A549 (cell line): ENCODE data around the gene THEMIS. TPM values are rescaled to one million over a fixed set of nuclear protein-coding genes. Genes with fewer than 3 reads are reported as not detected.

Experiments used
- ATAC-seq, 2 experiments: fragments of 200-7000 bp in 1 of 2; fragments of >200 bp in 1 of 2; cut with Nextera tagmentation in 1 of 2; cut with Tn5 transposase in 1 of 2; 3 replicates each; pipeline versions ENCODE4 v1.8.0 to v1.9.1; 2018 to 2020; ENCODE audit warnings: mild to moderate bottlenecking in 1 of 2, moderate library complexity in 1 of 2
- CTCF ChIA-PET: fragments of 300-600 bp; sonication (Branson Sonifier 250); formaldehyde crosslinking; extraction: SDS; loops from one replicate; lab custom pipeline; 2021; ENCODE audit warnings: antibody characterized with exemption, inconsistent platforms; lab: Yijun Ruan, JAX
- POLR2A ChIA-PET: fragments of 350-600 bp; formaldehyde crosslinking; extraction: SDS; loops from one replicate; lab custom pipeline; 2021; ENCODE audit warnings: antibody characterized with exemption, inconsistent platforms; lab: Yijun Ruan, JAX
- DNase-seq, 2 experiments: peaks; one replicate each; pipeline versions ENCODE4 v3.0.0 to v3.0.0-alpha.2; 2011 to 2016; ENCODE audit warnings: low read depth in 1 of 2, low spot score in 1 of 2
- FAIRE-seq: peaks from 2 replicates; lab custom pipeline; 2011; peaks lifted over from hg19 to GRCh38; lab: Jason Lieb, UNC
- H3K27ac ChIP-seq, 2 experiments: fragments of >200 bp; sonication (Bioruptor Twin); formaldehyde crosslinking; 3 replicates each; pipeline ENCODE4 v1.5.1; 2016 to 2017
- H3K4me1 ChIP-seq: fragments of >200 bp; sonication (Bioruptor Twin); formaldehyde crosslinking; 3 replicates; pipeline ENCODE4 v1.6.1; 2016
- H3K4me2 ChIP-seq: fragments of >200 bp; sonication (Bioruptor Twin); formaldehyde crosslinking; 3 replicates; pipeline ENCODE4 v1.6.1; 2016
- H3K4me3 ChIP-seq: fragments of >200 bp; sonication (Bioruptor Twin); formaldehyde crosslinking; 3 replicates; pipeline ENCODE4 v1.5.1; 2016
- H3K9me3 ChIP-seq: fragments of >200 bp; sonication (Bioruptor Twin); formaldehyde crosslinking; 3 replicates; pipeline ENCODE4 v1.6.1; 2016
- BCL3 ChIP-seq: fragments of >200 bp; sonication (Bioruptor Twin); formaldehyde crosslinking; IDR thresholded peaks from 3 replicates; pipeline ENCODE4 v1.6.1; 2016
- BHLHE40 ChIP-seq: IDR thresholded peaks from 2 replicates; pipeline ENCODE4 v1.6.1; 2012; ENCODE audit warnings: low read depth, low read length, inconsistent platforms
- CBX2 ChIP-seq: fragments of 200-600 bp; sonication (generic); IDR thresholded peaks from 2 replicates; pipeline ENCODE4 v1.6.1; 2016; ENCODE audit warnings: low read depth, mild to moderate bottlenecking, borderline replicate concordance
- CBX8 ChIP-seq: fragments of 200-600 bp; sonication (generic); IDR thresholded peaks from 2 replicates; pipeline ENCODE4 v1.6.1; 2016
- CHD2 ChIP-seq: fragments of 150-350 bp; IDR thresholded peaks from 2 replicates; pipeline ENCODE4 v1.6.1; 2014; ENCODE audit warnings: low read length; ENCODE audit not compliant: partially characterized antibody
- CHD4 ChIP-seq: fragments of 200-600 bp; sonication (generic); IDR thresholded peaks from 2 replicates; pipeline ENCODE4 v1.6.1; 2016; ENCODE audit warnings: antibody characterized with exemption, mild to moderate bottlenecking, borderline replicate concordance
- E2F6 ChIP-seq: IDR thresholded peaks from 2 replicates; pipeline ENCODE4 v1.6.1; 2012; ENCODE audit warnings: low read depth, borderline replicate concordance
- EHF ChIP-seq: fragments of 250-450 bp; sonication (Bioruptor Pico); IDR thresholded peaks from 2 replicates; pipeline ENCODE4 v1.5.0; 2020; ENCODE audit warnings: mild to moderate bottlenecking
- ELK1 ChIP-seq: fragments of 150-350 bp; IDR thresholded peaks from 2 replicates; pipeline ENCODE4 v1.6.1; 2014; ENCODE audit warnings: low read depth, mild to moderate bottlenecking, low read length
- EP300 ChIP-seq, 2 experiments: fragments of >200 bp; sonication (Bioruptor Twin); formaldehyde crosslinking; IDR thresholded peaks; 2 replicates in 1 of 2; 3 replicates in 1 of 2; pipeline ENCODE4 v1.6.1; 2016 to 2017
- FOSB ChIP-seq: fragments of 250-450 bp; sonication (Bioruptor Pico); IDR thresholded peaks from 2 replicates; pipeline ENCODE4 v1.5.0; 2020; ENCODE audit warnings: mild to moderate bottlenecking, moderate library complexity
- FOSL2 ChIP-seq, 2 experiments: fragments of 450-650 bp in 1 of 2; fragments of >200 bp in 1 of 2; sonication (Bioruptor Twin) in 1 of 2; formaldehyde crosslinking; IDR thresholded peaks; 2 replicates each; pipeline versions ENCODE4 v1.5.0 to v1.6.1; 2016 to 2020; ENCODE audit warnings: mild to moderate bottlenecking in 1 of 2, moderate library complexity in 1 of 2
- HDAC2 ChIP-seq: fragments of 200-600 bp; sonication (generic); IDR thresholded peaks from 2 replicates; pipeline ENCODE4 v1.6.1; 2016
- JUN ChIP-seq, 2 experiments: fragments of >200 bp; sonication (Bioruptor Twin); formaldehyde crosslinking; IDR thresholded peaks; 2 replicates in 1 of 2; 3 replicates in 1 of 2; pipeline ENCODE4 v1.6.1; 2016 to 2017
- JUNB ChIP-seq: fragments of >200 bp; sonication (Bioruptor Twin); formaldehyde crosslinking; IDR thresholded peaks from 2 replicates; pipeline ENCODE4 v1.6.1; 2016
- KDM5A ChIP-seq: fragments of 200-600 bp; sonication (generic); IDR thresholded peaks from 2 replicates; pipeline ENCODE4 v1.6.1; 2016; ENCODE audit warnings: antibody characterized with exemption, mild to moderate bottlenecking
- MAX ChIP-seq: IDR thresholded peaks from 2 replicates; pipeline ENCODE4 v1.6.1; 2012
- MAZ ChIP-seq: fragments of 150-350 bp; IDR thresholded peaks from 2 replicates; pipeline ENCODE4 v1.6.1; 2014; ENCODE audit warnings: antibody characterized with exemption, low read depth, low read length, borderline replicate concordance
- MYC ChIP-seq: IDR thresholded peaks from 2 replicates; pipeline ENCODE4 v1.6.1; 2012; ENCODE audit warnings: mild to moderate bottlenecking, inconsistent platforms, low read length, improper control_type of control experiment, borderline replicate concordance
- NFE2L2 ChIP-seq: fragments of 150-350 bp; conservative IDR thresholded peaks from 2 replicates; pipeline ENCODE4 v1.6.1; 2014; ENCODE audit warnings: low read length
- PBX3 ChIP-seq: IDR thresholded peaks from 2 replicates; pipeline ENCODE4 v1.6.1; 2012
- POLR2A ChIP-seq: IDR thresholded peaks from 2 replicates; pipeline ENCODE4 v1.6.1; 2012; ENCODE audit warnings: mild to moderate bottlenecking, low read length
- POLR2AphosphoS2 ChIP-seq: conservative IDR thresholded peaks from 2 replicates; pipeline ENCODE4 v1.6.1; 2012; ENCODE audit warnings: low read length, improper control_type of control experiment, inconsistent platforms
- RAD21 ChIP-seq, 2 experiments: fragments of >200 bp in 1 of 2; sonication (Bioruptor Twin) in 1 of 2; formaldehyde crosslinking in 1 of 2; IDR thresholded peaks in 1 of 2; conservative IDR thresholded peaks in 1 of 2; 2 replicates in 1 of 2; 3 replicates in 1 of 2; pipeline ENCODE4 v1.6.1; 2012 to 2018; ENCODE audit warnings: inconsistent platforms in 1 of 2
- RARB ChIP-seq: fragments of 250-450 bp; sonication (Bioruptor Pico); IDR thresholded peaks from 2 replicates; pipeline ENCODE4 v1.8.0; 2021; ENCODE audit warnings: mild to moderate bottlenecking, moderate library complexity
- RFX5 ChIP-seq: fragments of 450-650 bp; IDR thresholded peaks from 2 replicates; pipeline ENCODE4 v1.7.1; 2014; ENCODE audit warnings: antibody characterized with exemption, mild to moderate bottlenecking, moderate library complexity
- SREBF2 ChIP-seq: fragments of 450-650 bp; IDR thresholded peaks from 2 replicates; pipeline ENCODE4 v1.6.1; 2014; ENCODE audit warnings: mild to moderate bottlenecking, moderate library complexity
- USF2 ChIP-seq: fragments of 450-650 bp; IDR thresholded peaks from 2 replicates; pipeline ENCODE4 v1.6.1; 2014; ENCODE audit warnings: antibody characterized with exemption
- ZFP36 ChIP-seq: fragments of 450-650 bp; IDR thresholded peaks from 2 replicates; pipeline ENCODE4 v1.6.1; 2014; ENCODE audit warnings: borderline replicate concordance; ENCODE audit not compliant: partially characterized antibody
- ZSCAN20 ChIP-seq: fragments of 250-450 bp; sonication (Bioruptor Pico); IDR thresholded peaks from 2 replicates; pipeline ENCODE4 v1.8.0; 2022; ENCODE audit warnings: mild to moderate bottlenecking, moderate library complexity
- WGBS: methylation state at CpG from one replicate; pipeline ENCODE4 v1.1.6; 2017; ENCODE audit errors: missing lambda C conversion rate; 5-methylcytosine and 5-hydroxymethylcytosine counted together
- polyA plus RNA-seq, 4 experiments: library from polyadenylated mRNA; depleted of rRNA in 3 of 4; stranded (reverse); fragments of >200 nt; fragmentation: RNase III in 1 of 4; extraction: RNeasy Plus Mini Kit Qiagen cat#74134 plus additional on column Dnase treatment in 1 of 4; gene quantifications; 2 replicates in 3 of 4; 3 replicates in 1 of 4; pipeline ENCODE4 v1.2.3, GENCODE V29; 2011 to 2017

The THEMIS gene
- polyA plus RNA-seq, 2 of the 4 experiments (the other 2 are of a cell fraction): not detected

- TF ChIP-seq USF2 (no peak), RARB (CRISPR knock-in tag) (no peak), ZSCAN20 (CRISPR knock-in tag) (no peak), HDAC2 (no peak), JUN (IDR thresholded peaks at IDR 0.05) (no peak), RFX5 (no peak), MAZ (no peak), EHF (no peak), E2F6 (no peak)
Observed at GRCh38 chr6:127904160-127904559, 3.3 kb upstream of the THEMIS start (continued).

- ATAC-seq: no peak
- ChIA-PET POLR2A (no interaction called here), CTCF (no interaction called here)
- H3K9me3 ChIP-seq: no peaks in the 10 kb centered on the region
- H3K4me3 ChIP-seq: no peak overlapping the region
- 82% methylated on average over 8 of the region's 8 CpGs for WGBS
- FAIRE-seq: no peak
- no peak overlapping the region for H3K4me2 ChIP-seq
- H3K4me1 ChIP-seq: no peaks in the 10 kb centered on the region
- no peak for DNase-seq
- no peak overlapping the region for H3K27ac ChIP-seq
- TF ChIP-seq FOSB (CRISPR knock-in tag) (no peak), RAD21 (conservative IDR thresholded peaks at IDR 0.05 in 1 of 2, IDR thresholded peaks at IDR 0.05 in 1 of 2) (no peak), SREBF2 (no peak), JUNB (no peak), CHD4 (no peak), POLR2AphosphoS2 (no peak), BHLHE40 (no peak), CBX8 (no peak), BCL3 (no peak)
- TF ChIP-seq, all 56 proteins: peak for 0
Observed at GRCh38 chr6:127902933-127903332, 2.1 kb upstream of the THEMIS start.

GRCh38 chr6:127897484-127897883 is 3.4 kb downstream of the THEMIS start:
- FAIRE-seq (no peak), DNase-seq (no peak)
- WGBS: 20% methylated on average over 2 of the region's 2 CpGs
- POLR2A ChIA-PET: no interaction called here
- Histone ChIP-seq H3K4me3 (no peak overlapping the region), H3K27ac (no peak overlapping the region), H3K9me3 (no peaks in the 10 kb centered on the region)
- TF ChIP-seq ELK1 (no peak), CHD2 (no peak), FOSL2 (IDR thresholded peaks at IDR 0.05) (no peak), FOSL2 (CRISPR knock-in tag; IDR thresholded peaks at IDR 0.05) (no peak), HDAC2 (no peak), USF2 (no peak), MAZ (no peak), MAX (no peak), CBX2 (no peak), POLR2A (no peak), EP300 (IDR thresholded peaks at IDR 0.05) (no peak), KDM5A (no peak), NFE2L2 (no peak), PBX3 (no peak), ZFP36 (no peak), RFX5 (no peak), JUN (IDR thresholded peaks at IDR 0.05) (no peak), MYC (no peak)
- TF ChIP-seq, all 56 proteins: peak for 0
- H3K4me1 ChIP-seq: no peaks in the 10 kb centered on the region
- no peak for ATAC-seq
- CTCF ChIA-PET: no interaction called here
- H3K4me2 ChIP-seq: no peak overlapping the region
